ENCODE results near the gene MYH3. TPM values are rescaled to one million over a fixed set of nuclear protein-coding genes. Genes with fewer than 3 reads are reported as not detected.

MYH3 gene
- total and polyA plus RNA-seq, 5 donors from 2014 or later = 0.28 to 7.9 (median 0.41) TPM; not detected in 2

DNA sequence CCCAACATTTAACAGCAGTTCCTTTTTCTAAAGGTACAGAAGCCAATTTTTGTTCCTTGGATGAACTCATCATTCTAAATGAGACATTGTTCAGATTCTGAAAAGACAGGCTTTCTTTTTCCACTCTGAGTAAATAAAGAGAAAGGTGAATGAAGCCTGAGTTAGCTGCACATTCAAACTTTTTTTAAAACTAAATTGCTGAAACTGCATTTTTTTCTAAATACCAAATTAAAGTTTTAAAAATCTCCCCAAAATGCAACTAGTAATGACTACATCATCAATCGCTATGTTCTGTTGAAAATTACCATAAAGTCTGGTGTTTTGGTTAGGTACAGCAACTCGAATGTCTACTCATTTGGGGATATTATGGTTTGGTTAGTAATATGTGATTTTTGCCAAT is 30.4 kb upstream of the MYH3 start:
- no peak overlapping the region for H3K4me3 ChIP-seq (ENCODE audit: low read depth, low read length)
- H3K4me1 ChIP-seq (ENCODE audit: control insufficient read depth, insufficient read depth, low read length, poor library complexity, severe bottlenecking) = no peaks in the 10 kb centered on the region
- H3K27ac ChIP-seq (ENCODE audit: insufficient read depth, low read length, poor library complexity, severe bottlenecking) = no peak overlapping the region
- H3K36me3 ChIP-seq (ENCODE audit: control insufficient read depth, insufficient read depth, low read length) = peaks cover 69% of the 10 kb centered on the region
- Mint-ChIP-seq H3K27me3 (no peaks in the 10 kb centered on the region), H3K36me3 (peaks cover 55% of the 10 kb centered on the region), H3K9me3 (no peaks in the 10 kb centered on the region), H3K4me3 (no peak overlapping the region), H3K4me1 (peaks cover 28 to 38% (median 30%) of the 10 kb centered on the region in 4 donors), H3K27ac (no peak overlapping the region)
- H3K9me3 ChIP-seq (ENCODE audit: control insufficient read depth in 2 of 2, low read length in 2 of 2) = no peaks in the 10 kb centered on the region
- no peak for ATAC-seq (ENCODE audit: low read depth in 2 of 2)
- H3K27me3 ChIP-seq (ENCODE audit: control insufficient read depth, insufficient read depth, low read length) = no peaks in the 10 kb centered on the region
- DNase-seq = no peak

DNA sequence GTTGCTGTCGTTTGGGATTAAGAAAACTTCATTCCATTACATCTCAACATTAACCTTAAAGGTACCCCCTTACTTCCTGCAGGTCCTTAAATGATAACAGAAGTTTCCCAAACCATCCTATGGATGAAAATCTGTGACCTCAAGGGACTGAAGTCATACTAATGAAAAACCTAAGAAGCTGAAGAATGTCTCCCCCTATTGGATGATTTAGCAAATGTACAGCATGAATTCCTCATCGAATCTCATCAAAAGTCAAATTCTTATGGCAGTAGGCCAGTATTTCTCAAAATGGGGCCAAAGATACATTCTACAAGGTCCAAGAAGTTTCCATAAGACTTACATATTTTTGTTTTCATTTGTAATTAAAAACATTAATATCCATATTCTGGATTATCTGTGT is 26.7 kb upstream of the MYH3 start:
- Histone ChIP-seq H3K4me1 (ENCODE audit: control insufficient read depth, insufficient read depth, low read length, poor library complexity, severe bottlenecking) (no peaks in the 10 kb centered on the region), H3K27me3 (ENCODE audit: control insufficient read depth, insufficient read depth, low read length) (no peaks in the 10 kb centered on the region), H3K9me3 (ENCODE audit: control insufficient read depth in 2 of 2, low read length in 2 of 2) (no peaks in the 10 kb centered on the region), H3K27ac (ENCODE audit: insufficient read depth, low read length, poor library complexity, severe bottlenecking) (no peak overlapping the region), H3K4me3 (ENCODE audit: low read depth, low read length) (no peak overlapping the region), H3K36me3 (ENCODE audit: control insufficient read depth, insufficient read depth, low read length) (peaks cover 77% of the 10 kb centered on the region)
- ATAC-seq (ENCODE audit: low read depth in 2 of 2) = no peak
- Mint-ChIP-seq H3K9me3 (no peaks in the 10 kb centered on the region), H3K36me3 (peaks cover 49% of the 10 kb centered on the region), H3K4me3 (no peak overlapping the region), H3K27me3 (no peaks in the 10 kb centered on the region), H3K27ac (peak overlapping the region in 1 of 3 donors; percentile 22), H3K4me1 (peaks cover 8 to 18% (median 16%) of the 10 kb centered on the region in 4 donors)
- peak in 1 of 3 donors; percentile 44 for DNase-seq

DNA sequence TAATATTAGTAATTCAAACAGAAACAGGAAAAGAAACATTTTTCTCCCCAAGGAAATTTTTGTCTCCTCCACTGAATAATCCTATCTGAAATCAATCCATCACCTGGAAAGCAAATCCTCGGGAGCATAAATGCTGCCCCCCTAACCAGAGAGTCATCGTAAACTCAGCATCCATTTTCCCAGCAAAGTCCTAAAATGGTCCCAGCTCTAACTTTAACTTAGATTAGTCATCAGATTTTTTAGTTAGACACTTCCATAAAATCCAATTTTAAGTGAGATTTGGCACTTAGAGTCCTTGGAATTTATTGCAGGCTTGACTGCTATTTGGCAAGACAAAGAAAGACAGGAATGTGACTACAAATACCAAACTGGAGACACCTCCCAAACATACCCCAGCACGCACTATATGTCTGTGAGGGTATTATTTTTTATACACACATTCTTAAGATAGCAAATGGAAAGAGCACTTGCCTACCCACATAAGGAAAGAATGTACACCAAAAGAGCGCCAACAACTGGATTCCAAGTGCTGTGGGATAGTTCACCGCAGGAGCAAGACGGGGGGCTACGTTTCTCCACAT is 24.8 kb upstream of the MYH3 start:
- Mint-ChIP-seq H3K4me1 (peaks cover 0 to 12% (median 8%) of the 10 kb centered on the region in 4 donors), H3K4me3 (no peak overlapping the region), H3K36me3 (peaks cover 61% of the 10 kb centered on the region), H3K27ac (no peak overlapping the region), H3K9me3 (no peaks in the 10 kb centered on the region), H3K27me3 (no peaks in the 10 kb centered on the region)
- no peaks in the 10 kb centered on the region for H3K9me3 ChIP-seq (ENCODE audit: control insufficient read depth in 2 of 2, low read length in 2 of 2)
- no peak overlapping the region for H3K27ac ChIP-seq (ENCODE audit: insufficient read depth, low read length, poor library complexity, severe bottlenecking)
- H3K36me3 ChIP-seq (ENCODE audit: control insufficient read depth, insufficient read depth, low read length) = peaks cover 86% of the 10 kb centered on the region
- H3K4me1 ChIP-seq (ENCODE audit: control insufficient read depth, insufficient read depth, low read length, poor library complexity, severe bottlenecking) = no peaks in the 10 kb centered on the region
- no peak overlapping the region for H3K4me3 ChIP-seq (ENCODE audit: low read depth, low read length)
- H3K27me3 ChIP-seq (ENCODE audit: control insufficient read depth, insufficient read depth, low read length) = no peaks in the 10 kb centered on the region
- DNase-seq = no peak
- ATAC-seq (ENCODE audit: low read depth in 2 of 2) = no peak

DNA sequence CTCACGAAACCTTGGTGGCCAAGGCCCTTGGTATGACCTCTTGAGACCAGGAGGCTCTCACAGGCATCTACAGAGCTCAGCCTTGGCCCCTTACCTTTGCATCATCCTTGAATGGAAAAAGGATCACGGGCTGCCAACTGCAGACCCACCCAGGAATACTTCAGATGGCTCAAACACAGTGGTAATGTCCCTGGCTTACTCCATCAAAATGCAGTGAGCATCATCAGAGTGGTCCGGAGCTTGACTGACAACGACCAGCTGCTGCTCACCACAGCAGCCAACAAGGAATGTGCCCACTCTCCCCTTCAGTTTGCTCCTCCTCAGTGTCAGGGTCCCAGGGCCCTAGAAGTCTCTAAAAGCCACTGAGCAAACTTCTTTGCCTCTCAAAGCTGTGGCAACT is 17.6 kb upstream of the MYH3 start:
- Mint-ChIP-seq H3K4me1 (no peaks in the 10 kb centered on the region), H3K36me3 (peaks cover 29% of the 10 kb centered on the region), H3K27me3 (no peaks in the 10 kb centered on the region), H3K9me3 (no peaks in the 10 kb centered on the region), H3K27ac (no peak overlapping the region), H3K4me3 (no peak overlapping the region)
- peaks cover 35% of the 10 kb centered on the region for H3K36me3 ChIP-seq (ENCODE audit: control insufficient read depth, insufficient read depth, low read length)
- no peaks in the 10 kb centered on the region for H3K27me3 ChIP-seq (ENCODE audit: control insufficient read depth, insufficient read depth, low read length)
- H3K4me1 ChIP-seq (ENCODE audit: control insufficient read depth, insufficient read depth, low read length, poor library complexity, severe bottlenecking) = no peaks in the 10 kb centered on the region
- no peaks in the 10 kb centered on the region for H3K9me3 ChIP-seq (ENCODE audit: control insufficient read depth in 2 of 2, low read length in 2 of 2)
- no peak overlapping the region for H3K27ac ChIP-seq (ENCODE audit: insufficient read depth, low read length, poor library complexity, severe bottlenecking)
- H3K4me3 ChIP-seq (ENCODE audit: low read depth, low read length) = no peak overlapping the region
- no peak for DNase-seq
- ATAC-seq (ENCODE audit: low read depth in 2 of 2) = no peak

DNA sequence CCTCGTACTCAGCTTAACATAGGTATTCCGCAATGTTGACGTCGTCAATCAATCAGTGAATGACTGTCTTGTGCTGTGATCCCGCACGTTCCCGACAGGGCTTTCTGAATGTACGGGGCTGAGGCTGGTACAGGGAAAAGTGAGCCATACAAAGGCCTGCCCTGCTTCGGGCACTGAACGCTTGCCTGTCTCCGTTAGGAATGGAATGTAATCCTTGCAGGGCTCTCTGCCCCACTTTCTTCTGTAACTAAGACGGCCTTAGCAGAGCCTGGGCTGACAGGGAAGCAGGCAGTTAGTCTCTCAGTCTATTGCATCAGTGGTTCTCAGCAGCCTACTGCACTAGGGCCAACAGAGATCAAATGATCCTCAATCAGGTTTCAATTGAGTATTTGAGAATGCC is 16.2 kb upstream of the MYH3 start:
- Mint-ChIP-seq H3K27ac (no peak overlapping the region), H3K36me3 (peaks cover 23% of the 10 kb centered on the region), H3K9me3 (no peaks in the 10 kb centered on the region), H3K4me1 (no peaks in the 10 kb centered on the region), H3K4me3 (no peak overlapping the region), H3K27me3 (no peaks in the 10 kb centered on the region)
- no peak for ATAC-seq (ENCODE audit: low read depth in 2 of 2)
- Histone ChIP-seq H3K27me3 (ENCODE audit: control insufficient read depth, insufficient read depth, low read length) (no peaks in the 10 kb centered on the region), H3K4me3 (ENCODE audit: low read depth, low read length) (no peak overlapping the region), H3K4me1 (ENCODE audit: control insufficient read depth, insufficient read depth, low read length, poor library complexity, severe bottlenecking) (no peaks in the 10 kb centered on the region), H3K36me3 (ENCODE audit: control insufficient read depth, insufficient read depth, low read length) (peaks cover 23% of the 10 kb centered on the region), H3K27ac (ENCODE audit: insufficient read depth, low read length, poor library complexity, severe bottlenecking) (no peak overlapping the region), H3K9me3 (ENCODE audit: control insufficient read depth in 2 of 2, low read length in 2 of 2) (no peaks in the 10 kb centered on the region)
- no peak for DNase-seq

DNA sequence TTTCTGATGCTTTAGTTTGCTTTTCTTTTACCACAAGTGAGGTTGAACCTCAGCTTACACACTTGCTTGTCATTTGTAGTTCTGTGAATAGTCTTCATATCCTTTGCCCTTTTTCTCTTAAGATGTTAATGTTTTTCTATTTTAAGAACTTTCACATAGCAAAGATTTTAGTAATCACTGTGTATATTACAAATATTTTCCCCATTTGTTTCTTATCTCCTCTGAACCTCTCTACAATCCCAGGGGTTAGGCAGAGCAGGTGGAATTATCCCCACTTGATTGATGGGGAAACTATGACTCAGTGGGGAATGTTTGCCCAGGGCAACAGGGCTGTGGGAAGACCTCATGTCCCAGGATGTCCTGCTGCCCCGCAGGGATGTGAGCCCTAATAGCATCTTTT is 11.7 kb upstream of the MYH3 start:
- H3K27ac Mint-ChIP-seq = peak overlapping the region in 1 of 3 donors; percentile 4
- peaks cover 5% of the 10 kb centered on the region for H3K27me3 Mint-ChIP-seq
- H3K36me3 Mint-ChIP-seq = peaks cover 20% of the 10 kb centered on the region
- H3K4me1 Mint-ChIP-seq = peaks cover 0 to 5% (median 0%) of the 10 kb centered on the region in 4 donors
- peaks cover 0 to 2% (median 0%) of the 10 kb centered on the region in 7 donors for H3K9me3 Mint-ChIP-seq
- Histone ChIP-seq H3K27ac (ENCODE audit: insufficient read depth, low read length, poor library complexity, severe bottlenecking) (no peak overlapping the region), H3K4me3 (ENCODE audit: low read depth, low read length) (no peak overlapping the region), H3K4me1 (ENCODE audit: control insufficient read depth, insufficient read depth, low read length, poor library complexity, severe bottlenecking) (no peaks in the 10 kb centered on the region), H3K9me3 (ENCODE audit: control insufficient read depth in 2 of 2, low read length in 2 of 2) (no peaks in the 10 kb centered on the region), H3K27me3 (ENCODE audit: control insufficient read depth, insufficient read depth, low read length) (no peaks in the 10 kb centered on the region), H3K36me3 (ENCODE audit: control insufficient read depth, insufficient read depth, low read length) (no peaks in the 10 kb centered on the region)
- H3K4me3 Mint-ChIP-seq = no peak overlapping the region
- DNase-seq (no peak), ATAC-seq (ENCODE audit: low read depth in 2 of 2) (no peak)

DNA sequence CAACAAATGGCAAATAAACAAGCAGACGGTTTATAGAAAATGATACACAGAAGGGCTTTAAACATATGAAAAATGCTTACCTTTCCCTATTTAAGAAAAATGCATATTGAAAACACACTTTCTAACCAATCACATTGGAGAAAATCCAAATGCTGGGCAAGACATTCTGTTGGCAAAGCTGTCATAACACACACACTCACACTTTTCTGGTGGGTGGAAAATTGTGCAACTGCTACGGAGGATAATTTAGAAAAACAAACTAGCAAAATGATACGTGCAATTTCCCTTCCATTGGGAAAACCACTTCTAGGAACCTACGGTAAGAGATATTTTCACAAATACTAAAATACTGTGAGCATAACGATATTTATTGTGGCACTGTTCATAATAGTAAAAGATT is 9.8 kb upstream of the MYH3 start:
- no peak overlapping the region for H3K27ac ChIP-seq (ENCODE audit: insufficient read depth, low read length, poor library complexity, severe bottlenecking)

DNA sequence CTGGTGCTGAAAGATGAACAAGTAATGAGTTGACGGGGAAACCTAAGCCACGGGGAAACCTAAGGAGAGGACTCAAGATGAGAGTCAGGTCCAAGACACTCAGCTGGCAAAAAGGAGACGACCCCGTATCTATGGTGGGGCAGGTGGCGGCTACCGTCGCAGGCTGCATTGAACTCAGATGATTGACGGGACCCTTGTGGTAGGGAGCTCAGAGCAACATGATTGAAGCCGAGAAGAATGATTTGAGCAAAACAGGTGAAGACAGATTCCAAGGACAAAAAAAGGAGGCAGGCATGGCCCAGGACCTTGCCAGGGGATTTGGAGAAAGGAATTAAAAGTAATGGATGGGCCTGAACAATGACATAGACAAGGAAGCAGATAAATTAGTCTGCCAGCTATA is 7.5 kb upstream of the MYH3 start:
- Mint-ChIP-seq H3K9me3 (peaks cover 0 to 2% (median 0%) of the 10 kb centered on the region in 7 donors), H3K4me3 (no peak overlapping the region), H3K36me3 (peaks cover 26% of the 10 kb centered on the region), H3K4me1 (peaks cover 0 to 5% (median 1%) of the 10 kb centered on the region in 4 donors), H3K27ac (no peak overlapping the region), H3K27me3 (peaks cover 5% of the 10 kb centered on the region)
- H3K36me3 ChIP-seq (ENCODE audit: control insufficient read depth, insufficient read depth, low read length) = no peaks in the 10 kb centered on the region
- ATAC-seq (ENCODE audit: low read depth in 2 of 2) (no peak), DNase-seq (no peak)
- H3K4me3 ChIP-seq (ENCODE audit: low read depth, low read length) = no peak overlapping the region
- no peak overlapping the region for H3K27ac ChIP-seq (ENCODE audit: insufficient read depth, low read length, poor library complexity, severe bottlenecking)
- no peaks in the 10 kb centered on the region for H3K4me1 ChIP-seq (ENCODE audit: control insufficient read depth, insufficient read depth, low read length, poor library complexity, severe bottlenecking)
- H3K9me3 ChIP-seq (ENCODE audit: control insufficient read depth in 2 of 2, low read length in 2 of 2) = no peaks in the 10 kb centered on the region
- no peaks in the 10 kb centered on the region for H3K27me3 ChIP-seq (ENCODE audit: control insufficient read depth, insufficient read depth, low read length)

More for the DNA sequence above, 9.8 kb upstream of the MYH3 start:
- H3K9me3 ChIP-seq (ENCODE audit: control insufficient read depth in 2 of 2, low read length in 2 of 2) = no peaks in the 10 kb centered on the region
- Mint-ChIP-seq H3K27me3 (peaks cover 5% of the 10 kb centered on the region), H3K9me3 (peaks cover 0 to 2% (median 0%) of the 10 kb centered on the region in 7 donors), H3K36me3 (peaks cover 20% of the 10 kb centered on the region), H3K4me3 (no peak overlapping the region), H3K27ac (no peak overlapping the region), H3K4me1 (peaks cover 0 to 5% (median 1%) of the 10 kb centered on the region in 4 donors)
- DNase-seq (no peak), ATAC-seq (ENCODE audit: low read depth in 2 of 2) (no peak)
- H3K36me3 ChIP-seq (ENCODE audit: control insufficient read depth, insufficient read depth, low read length) = no peaks in the 10 kb centered on the region
- H3K4me3 ChIP-seq (ENCODE audit: low read depth, low read length) = no peak overlapping the region
- H3K27me3 ChIP-seq (ENCODE audit: control insufficient read depth, insufficient read depth, low read length) = no peaks in the 10 kb centered on the region
- H3K4me1 ChIP-seq (ENCODE audit: control insufficient read depth, insufficient read depth, low read length, poor library complexity, severe bottlenecking) = no peaks in the 10 kb centered on the region

All from CD4-positive, CD25-positive, alpha-beta regulatory T cell (primary cell).